Measurements from ENCODE around the gene AOPEP.
"Not testable (repeated sequence)": the region's sequence is repeated elsewhere in the genome, so short reads cannot be mapped to it uniquely, and the experiment has no call there.

Gene AOPEP

GRCh38 chr9:94829380-94830070 is 103.0 kb downstream of the AOPEP start:
- POLR2A ChIA-PET (ENCODE audit: low non-redundant PET), result no interaction called here
- no peak for TF ChIP-seq CTCF (conservative IDR thresholded peaks at IDR 0.05; ENCODE audit: low read depth)
- CTCF ChIA-PET, result no interaction called here
- no peak for DNase-seq (ENCODE audit: low spot score)
- H3K27ac ChIP-seq, result no peak overlapping the region

- POLR2A ChIA-PET (ENCODE audit: low non-redundant PET); H3K27ac ChIP-seq; DNase-seq (ENCODE audit: low spot score): not testable (repeated sequence)
- CTCF ChIA-PET, result interaction anchor here (0.6 kb wide), 1 partner anchor 221 kb away, joined by 4 read pairs; no protein-coding TSS in a partner anchor
Observed at GRCh38 chr9:94830071-94830604, 103.6 kb downstream of the AOPEP start.

- no peak for DNase-seq (ENCODE audit: low spot score)
- no peak overlapping the region for H3K27ac ChIP-seq
- ChIA-PET CTCF (no interaction called here), POLR2A (ENCODE audit: low non-redundant PET) (no interaction called here)
- TF ChIP-seq CTCF (conservative IDR thresholded peaks at IDR 0.05; ENCODE audit: low read depth), result no peak
Observed at GRCh38 chr9:94833802-94834201, 107.3 kb downstream of the AOPEP start.

GRCh38 chr9:94837404-94837803 is 110.9 kb downstream of the AOPEP start:
- ChIA-PET CTCF (interaction anchor here (1.6 kb wide), 1 partner anchor 12 kb away, joined by 7 read pairs; no protein-coding TSS in a partner anchor), POLR2A (ENCODE audit: low non-redundant PET) (interaction anchor here (0.6 kb wide), 1 partner anchor 13 kb away, joined by 4 read pairs; no protein-coding TSS in a partner anchor)
- H3K27ac ChIP-seq, result no peak overlapping the region
- no peak for TF ChIP-seq CTCF (conservative IDR thresholded peaks at IDR 0.05; ENCODE audit: low read depth)
- no peak for DNase-seq (ENCODE audit: low spot score)

GRCh38 chr9:94839398-94839797 is 112.9 kb downstream of the AOPEP start:
- ChIA-PET POLR2A (ENCODE audit: low non-redundant PET) (no interaction called here), CTCF (interaction anchor here (0.6 kb wide), 1 partner anchor 50 kb away, joined by 8 read pairs; no protein-coding TSS in a partner anchor)
- TF ChIP-seq CTCF (conservative IDR thresholded peaks at IDR 0.05; ENCODE audit: low read depth), result no peak
- H3K27ac ChIP-seq, result no peak overlapping the region
- no peak for DNase-seq (ENCODE audit: low spot score)

- CTCF ChIA-PET, result no interaction called here
- TF ChIP-seq CTCF (conservative IDR thresholded peaks at IDR 0.05; ENCODE audit: low read depth), result no peak
- no peak for DNase-seq (ENCODE audit: low spot score)
- no peak overlapping the region for H3K27ac ChIP-seq
- POLR2A ChIA-PET (ENCODE audit: low non-redundant PET), result no interaction called here
Observed at GRCh38 chr9:94840738-94841137, 114.2 kb downstream of the AOPEP start.

- TF ChIP-seq CTCF (conservative IDR thresholded peaks at IDR 0.05; ENCODE audit: low read depth), result no peak
- H3K27ac ChIP-seq, result no peak overlapping the region
- ChIA-PET POLR2A (ENCODE audit: low non-redundant PET) (no interaction called here), CTCF (no interaction called here)
- DNase-seq (ENCODE audit: low spot score), result no peak
Observed at GRCh38 chr9:94843134-94843533, 116.6 kb downstream of the AOPEP start.
